Caco-2 (cell line): ENCODE results near the gene UNC93A. TPM values are rescaled to one million over a fixed set of nuclear protein-coding genes. Genes with fewer than 3 reads are reported as not detected.
"Not testable (repeated sequence)": the region's sequence is repeated elsewhere in the genome, so short reads cannot be mapped to it uniquely, and the experiment has no call there.

Experiments
- BruUV-seq: library from RNA; stranded (reverse); fragments of 400-500 nt; replicated peaks from 2 replicates; lab custom pipeline; 2021; lab: Mats Ljungman, UMichigan
- CTCF ChIA-PET: fragments of 300-600 bp; sonication (Branson Sonifier 250); formaldehyde crosslinking; loops from one replicate; lab custom pipeline; 2022; ENCODE audit warnings: antibody characterized with exemption; lab: Charles Lee
- POLR2A ChIA-PET: fragments of 300-600 bp; sonication (Branson Sonifier 250); formaldehyde crosslinking; loops from one replicate; lab custom pipeline; 2022; ENCODE audit warnings: antibody characterized with exemption; lab: Charles Lee
- DNase-seq, 2 experiments: peaks; one replicate each; pipeline versions ENCODE4 v3.0.0 to v3.0.0-alpha.2; 2020 to 2022
- H3K27me3 ChIP-seq: replicated peaks from 2 replicates; pipeline ENCODE4 v1.6.0; 2011; ENCODE audit warnings: low read length; ENCODE audit not compliant: control insufficient read depth, insufficient read depth
- H3K36me3 ChIP-seq: 2 replicates; pipeline ENCODE4 v1.5.1; 2011; ENCODE audit warnings: low read length; ENCODE audit not compliant: control insufficient read depth, insufficient read depth
- H3K4me1 ChIP-seq: fragments of 250-450 bp; sonication (Bioruptor Pico); 2 replicates; pipeline ENCODE4 v1.5.1; 2020; ENCODE audit warnings: mild to moderate bottlenecking
- H3K4me3 ChIP-seq: 2 replicates; pipeline ENCODE4 v1.5.1; 2011; ENCODE audit warnings: low read depth, mild to moderate bottlenecking, control low read depth, low read length
- H3K9me3 ChIP-seq: fragments of 250-450 bp; sonication (Bioruptor Pico); 2 replicates; pipeline ENCODE4 v1.5.1; 2020; ENCODE audit warnings: mild to moderate bottlenecking, moderate library complexity
- H3K27ac Mint-ChIP-seq: one replicate; pipeline ENCODE4 v1.8.0; 2022; ENCODE audit warnings: mixed read lengths; ENCODE audit not compliant: unreplicated experiment
- H3K27me3 Mint-ChIP-seq: one replicate; pipeline ENCODE4 v1.8.0; 2022; ENCODE audit warnings: mixed read lengths; ENCODE audit not compliant: insufficient read depth, unreplicated experiment
- H3K36me3 Mint-ChIP-seq: one replicate; pipeline ENCODE4 v1.8.0; 2022; ENCODE audit warnings: mild to moderate bottlenecking, mixed read lengths; ENCODE audit not compliant: insufficient read depth, unreplicated experiment
- H3K4me1 Mint-ChIP-seq: one replicate; pipeline ENCODE4 v1.8.0; 2022; ENCODE audit warnings: low read depth, mixed read lengths; ENCODE audit not compliant: unreplicated experiment
- H3K4me3 Mint-ChIP-seq: one replicate; pipeline ENCODE4 v1.8.0; 2022; ENCODE audit warnings: mild to moderate bottlenecking, moderate library complexity, mixed read lengths; ENCODE audit not compliant: unreplicated experiment
- H3K9me3 Mint-ChIP-seq: one replicate; pipeline ENCODE4 v1.8.0; 2022; ENCODE audit warnings: mixed read lengths; ENCODE audit not compliant: unreplicated experiment
- intact Hi-C: fragments of 100-400 bp; cut with micrococcal nuclease; formaldehyde crosslinking; loops from one replicate; pipeline ENCODE4 v1.10.0; 2022; ENCODE audit not compliant: unreplicated experiment
- total RNA-seq: library from RNA; stranded (reverse); gene quantifications from 2 replicates; pipeline ENCODE4 v1.2.3, GENCODE V29; 2022
- TF ChIP-seq, protein P1 (sequence below), 2 experiments: fragments of 200-600 bp in 1 of 2; IDR thresholded peaks; 1 replicate in 1 of 2; 2 replicates in 1 of 2; pipeline versions ENCODE4 v1.5.1 to v1.8.0; 2011 to 2022; ENCODE audit warnings: antibody characterized with exemption in 1 of 2, control low read depth in 1 of 2, inconsistent platforms in 1 of 2, low read depth in 1 of 2, low read length in 1 of 2, mild to moderate bottlenecking in 1 of 2, moderate library complexity in 1 of 2; ENCODE audit not compliant: insufficient read depth in 1 of 2, severe bottlenecking in 1 of 2, unreplicated experiment in 1 of 2

Gene UNC93A
- total RNA-seq, 1 experiment from 2014 or later, result 32.3 TPM

DNA sequence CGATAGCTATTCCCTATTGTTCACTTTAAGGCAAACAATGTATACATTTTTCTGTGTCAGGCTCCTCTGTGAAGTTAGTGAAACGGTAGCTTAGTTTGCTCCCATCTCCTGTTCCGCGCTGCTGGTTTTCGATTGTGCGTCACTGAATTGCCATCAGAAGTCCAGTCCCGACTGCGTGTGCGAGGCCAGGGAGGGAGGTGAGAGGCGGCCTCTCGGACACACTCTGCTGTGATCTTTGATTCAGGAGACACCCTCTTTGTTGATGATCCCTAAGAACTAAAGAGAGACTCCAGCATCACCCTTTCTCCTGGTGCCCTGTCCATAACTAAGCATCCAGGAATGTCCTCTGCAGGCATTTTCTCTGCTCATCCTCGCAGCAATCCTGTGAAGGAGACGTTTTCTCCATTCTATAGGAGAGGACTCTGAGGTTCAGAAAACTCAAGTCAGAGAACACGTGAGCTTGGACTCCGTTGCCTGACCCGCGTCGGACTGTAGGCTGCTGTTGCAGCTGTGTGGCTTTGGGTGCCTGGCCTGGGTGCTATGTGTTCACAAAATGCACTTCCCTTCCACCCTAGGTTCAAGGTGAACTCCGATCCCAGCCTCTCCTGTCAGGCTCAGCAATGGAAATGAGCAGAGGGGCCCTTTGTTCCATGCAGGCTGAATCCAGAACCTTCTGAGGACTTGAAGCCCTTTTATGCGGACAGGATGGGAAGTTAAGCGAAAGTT, 24.1 kb upstream of the UNC93A start:
- peak overlapping the region; percentile 94 for H3K27ac Mint-ChIP-seq
- no TSS peak for BruUV-seq
- TF ChIP-seq, protein P1, sequence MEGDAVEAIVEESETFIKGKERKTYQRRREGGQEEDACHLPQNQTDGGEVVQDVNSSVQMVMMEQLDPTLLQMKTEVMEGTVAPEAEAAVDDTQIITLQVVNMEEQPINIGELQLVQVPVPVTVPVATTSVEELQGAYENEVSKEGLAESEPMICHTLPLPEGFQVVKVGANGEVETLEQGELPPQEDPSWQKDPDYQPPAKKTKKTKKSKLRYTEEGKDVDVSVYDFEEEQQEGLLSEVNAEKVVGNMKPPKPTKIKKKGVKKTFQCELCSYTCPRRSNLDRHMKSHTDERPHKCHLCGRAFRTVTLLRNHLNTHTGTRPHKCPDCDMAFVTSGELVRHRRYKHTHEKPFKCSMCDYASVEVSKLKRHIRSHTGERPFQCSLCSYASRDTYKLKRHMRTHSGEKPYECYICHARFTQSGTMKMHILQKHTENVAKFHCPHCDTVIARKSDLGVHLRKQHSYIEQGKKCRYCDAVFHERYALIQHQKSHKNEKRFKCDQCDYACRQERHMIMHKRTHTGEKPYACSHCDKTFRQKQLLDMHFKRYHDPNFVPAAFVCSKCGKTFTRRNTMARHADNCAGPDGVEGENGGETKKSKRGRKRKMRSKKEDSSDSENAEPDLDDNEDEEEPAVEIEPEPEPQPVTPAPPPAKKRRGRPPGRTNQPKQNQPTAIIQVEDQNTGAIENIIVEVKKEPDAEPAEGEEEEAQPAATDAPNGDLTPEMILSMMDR (IDR thresholded peaks at IDR 0.05; ENCODE audit: insufficient read depth in 1 of 2, low read depth in 1 of 2, low read length in 1 of 2, severe bottlenecking in 1 of 2, unreplicated experiment in 1 of 2), result no peak
- H3K36me3 Mint-ChIP-seq, result peaks cover 29% of the 10 kb centered on the region
- Histone ChIP-seq H3K9me3 (no peaks in the 10 kb centered on the region), H3K36me3 (no peaks in the 10 kb centered on the region), H3K4me1 (peaks cover 67% of the 10 kb centered on the region), H3K27me3 (no peaks in the 10 kb centered on the region), H3K4me3 (peak overlapping the region; percentile 24)
- ChIA-PET POLR2A (no interaction called here), CTCF (interaction anchor here (0.7 to 1.1 kb wide), 2 partner anchors 9 to 84 kb away, joined by 3 read pairs; no protein-coding TSS in a partner anchor)
- H3K4me3 Mint-ChIP-seq, result peak overlapping the region; percentile 72
- H3K27me3 Mint-ChIP-seq, result no peaks in the 10 kb centered on the region
- intact Hi-C loops, result loop anchor here (1.0 kb wide), 1 partner anchor 75 kb away; no protein-coding TSS in a partner anchor
- no peaks in the 10 kb centered on the region for H3K9me3 Mint-ChIP-seq
- H3K4me1 Mint-ChIP-seq, result peaks cover 55% of the 10 kb centered on the region
- DNase-seq, result peak; percentile 72 to 80

DNA sequence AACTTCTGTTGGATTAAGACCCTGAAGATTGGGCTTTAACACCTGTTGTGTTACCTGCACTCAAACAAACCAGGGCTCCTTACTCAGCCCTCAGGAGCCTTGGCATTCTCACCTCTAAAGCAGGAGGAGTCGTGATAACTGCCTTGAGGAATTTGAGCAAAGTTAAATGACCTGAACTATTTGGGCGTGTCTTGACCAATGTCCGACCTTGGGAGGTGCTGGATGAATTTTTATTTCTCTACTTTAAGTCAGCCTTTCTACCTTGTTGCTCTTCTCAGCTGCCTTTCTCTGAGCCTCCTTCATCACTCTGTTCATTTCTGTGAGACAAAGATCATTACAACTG, 23.6 kb upstream of the UNC93A start:
- peaks cover 68% of the 10 kb centered on the region for H3K4me1 ChIP-seq
- H3K27me3 Mint-ChIP-seq, H3K4me3 ChIP-seq, H3K36me3 ChIP-seq, H3K9me3 Mint-ChIP-seq, H3K27me3 ChIP-seq, POLR2A ChIA-PET, H3K9me3 ChIP-seq, BruUV-seq: not testable (repeated sequence)
- Mint-ChIP-seq H3K4me1 (peaks cover 57% of the 10 kb centered on the region), H3K36me3 (peaks cover 29% of the 10 kb centered on the region), H3K4me3 (peak overlapping the region; percentile 72), H3K27ac (peak overlapping the region; percentile 94)
- CTCF ChIA-PET, result interaction anchor here (0.7 kb wide), 1 partner anchor 84 kb away, joined by 3 read pairs; no protein-coding TSS in a partner anchor
- peak; percentile 60 to 71 for DNase-seq
- intact Hi-C loops, result loop anchor here (1.0 kb wide), 1 partner anchor 75 kb away; no protein-coding TSS in a partner anchor

DNA sequence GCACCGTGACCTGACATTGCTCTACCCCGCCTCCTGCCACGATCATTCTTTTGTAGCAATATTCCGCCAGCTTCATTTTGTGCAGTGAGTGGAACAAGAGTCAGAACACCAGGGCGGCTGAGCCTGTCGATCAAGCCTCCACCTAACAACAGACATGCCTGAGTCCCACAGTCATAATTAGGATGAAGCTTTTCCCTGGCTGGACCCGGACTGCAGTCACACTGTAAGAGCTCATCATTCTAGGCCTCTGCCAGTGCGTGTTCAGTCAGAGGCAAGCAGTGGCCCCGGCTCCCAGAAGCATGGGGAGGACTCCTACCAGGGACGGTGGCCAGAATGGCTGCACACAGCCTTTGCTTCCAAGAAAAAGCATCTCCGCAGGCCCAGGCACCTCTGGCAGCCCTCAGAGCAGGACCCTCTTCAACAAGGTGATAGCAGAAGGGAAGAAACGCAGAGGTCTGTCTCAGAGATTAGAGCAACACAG, 23.2 kb upstream of the UNC93A start:
- H3K27me3 ChIP-seq, result no peaks in the 10 kb centered on the region
- Mint-ChIP-seq H3K36me3 (peaks cover 29% of the 10 kb centered on the region), H3K4me1 (peaks cover 55% of the 10 kb centered on the region), H3K4me3 (peak overlapping the region; percentile 72), H3K9me3 (no peaks in the 10 kb centered on the region), H3K27ac (peak overlapping the region; percentile 94), H3K27me3 (no peaks in the 10 kb centered on the region)
- ChIA-PET POLR2A (no interaction called here), CTCF (interaction anchor here (0.7 kb wide), 1 partner anchor 83 kb away, joined by 3 read pairs; no protein-coding TSS in a partner anchor)
- H3K4me3 ChIP-seq, result no peak overlapping the region
- intact Hi-C loops, result loop anchor here (1.0 to 2.0 kb wide), 3 partner anchors 35 to 74 kb away; no protein-coding TSS in a partner anchor
- no peaks in the 10 kb centered on the region for H3K36me3 ChIP-seq
- TF ChIP-seq, protein P1 (IDR thresholded peaks at IDR 0.05; ENCODE audit: insufficient read depth in 1 of 2, low read depth in 1 of 2, low read length in 1 of 2, severe bottlenecking in 1 of 2, unreplicated experiment in 1 of 2), result no peak
- TSS peak; percentile 3 for BruUV-seq
- H3K4me1 ChIP-seq, result peaks cover 64% of the 10 kb centered on the region
- H3K9me3 ChIP-seq, result no peaks in the 10 kb centered on the region
- peak; percentile 39 to 48 for DNase-seq
